ENCODE measurements around the gene TPRG1L.

Gene TPRG1L

DNA sequence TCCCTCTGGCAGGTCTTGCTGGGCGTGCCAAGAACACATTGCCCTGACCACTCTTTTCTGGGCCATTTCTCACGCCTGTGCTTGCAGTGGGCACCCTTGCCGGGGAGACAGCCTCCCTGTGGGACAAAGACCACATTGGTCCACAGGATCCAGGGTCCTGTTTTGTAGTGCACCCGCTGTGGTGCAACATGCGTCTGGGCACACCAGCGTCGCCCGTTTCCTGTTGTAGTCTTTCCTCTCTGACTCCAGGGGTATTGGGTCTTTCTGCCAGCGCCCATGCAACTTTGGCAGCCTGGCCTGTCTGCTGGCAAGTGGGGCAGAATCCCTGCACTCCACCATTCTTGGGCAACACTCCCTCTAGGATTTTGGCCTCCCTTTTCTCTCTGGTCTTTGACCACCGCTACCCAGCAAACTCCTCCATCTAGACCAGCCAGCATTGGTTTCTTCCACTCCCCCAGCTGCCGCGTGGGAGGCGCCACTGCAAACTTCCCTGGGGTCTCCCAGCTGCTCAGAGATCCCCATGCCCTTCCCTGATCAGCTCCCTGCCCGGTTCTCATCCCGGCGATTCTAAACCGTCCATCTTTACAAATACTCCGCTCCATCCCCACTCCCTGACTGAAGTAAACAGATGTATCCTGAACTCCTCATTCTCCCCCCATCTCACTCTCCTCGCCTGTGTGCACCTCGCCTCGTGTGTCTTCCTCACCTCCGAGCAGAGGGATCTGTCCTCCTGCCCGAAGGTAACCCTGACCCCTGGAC, 1.2 kb upstream of the TPRG1L start:
- Histone ChIP-seq H3K36me3 (ENCODE audit: low read depth) (peaks cover 25% of the 10 kb centered on the region), H3K27me3 (ENCODE audit: insufficient read depth, poor library complexity, severe bottlenecking) (no peaks in the 10 kb centered on the region), H3K27ac (ENCODE audit: poor library complexity, severe bottlenecking) (no peak overlapping the region), H3K9me3 (ENCODE audit: severe bottlenecking) (no peaks in the 10 kb centered on the region), H3K4me1 (ENCODE audit: insufficient read depth, poor library complexity, severe bottlenecking) (no peaks in the 10 kb centered on the region), H3K4me3 (ENCODE audit: severe bottlenecking) (peak overlapping the region; percentile 59)
- no peak; the same call in 2 of the 3 replicates for ATAC-seq (ENCODE audit: low read depth)
- DNase-seq (ENCODE audit: low spot score): no peak
- TF ChIP-seq, protein P1, sequence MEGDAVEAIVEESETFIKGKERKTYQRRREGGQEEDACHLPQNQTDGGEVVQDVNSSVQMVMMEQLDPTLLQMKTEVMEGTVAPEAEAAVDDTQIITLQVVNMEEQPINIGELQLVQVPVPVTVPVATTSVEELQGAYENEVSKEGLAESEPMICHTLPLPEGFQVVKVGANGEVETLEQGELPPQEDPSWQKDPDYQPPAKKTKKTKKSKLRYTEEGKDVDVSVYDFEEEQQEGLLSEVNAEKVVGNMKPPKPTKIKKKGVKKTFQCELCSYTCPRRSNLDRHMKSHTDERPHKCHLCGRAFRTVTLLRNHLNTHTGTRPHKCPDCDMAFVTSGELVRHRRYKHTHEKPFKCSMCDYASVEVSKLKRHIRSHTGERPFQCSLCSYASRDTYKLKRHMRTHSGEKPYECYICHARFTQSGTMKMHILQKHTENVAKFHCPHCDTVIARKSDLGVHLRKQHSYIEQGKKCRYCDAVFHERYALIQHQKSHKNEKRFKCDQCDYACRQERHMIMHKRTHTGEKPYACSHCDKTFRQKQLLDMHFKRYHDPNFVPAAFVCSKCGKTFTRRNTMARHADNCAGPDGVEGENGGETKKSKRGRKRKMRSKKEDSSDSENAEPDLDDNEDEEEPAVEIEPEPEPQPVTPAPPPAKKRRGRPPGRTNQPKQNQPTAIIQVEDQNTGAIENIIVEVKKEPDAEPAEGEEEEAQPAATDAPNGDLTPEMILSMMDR (IDR thresholded peaks at IDR 0.05; ENCODE audit: poor library complexity, severe bottlenecking): no peak

DNA sequence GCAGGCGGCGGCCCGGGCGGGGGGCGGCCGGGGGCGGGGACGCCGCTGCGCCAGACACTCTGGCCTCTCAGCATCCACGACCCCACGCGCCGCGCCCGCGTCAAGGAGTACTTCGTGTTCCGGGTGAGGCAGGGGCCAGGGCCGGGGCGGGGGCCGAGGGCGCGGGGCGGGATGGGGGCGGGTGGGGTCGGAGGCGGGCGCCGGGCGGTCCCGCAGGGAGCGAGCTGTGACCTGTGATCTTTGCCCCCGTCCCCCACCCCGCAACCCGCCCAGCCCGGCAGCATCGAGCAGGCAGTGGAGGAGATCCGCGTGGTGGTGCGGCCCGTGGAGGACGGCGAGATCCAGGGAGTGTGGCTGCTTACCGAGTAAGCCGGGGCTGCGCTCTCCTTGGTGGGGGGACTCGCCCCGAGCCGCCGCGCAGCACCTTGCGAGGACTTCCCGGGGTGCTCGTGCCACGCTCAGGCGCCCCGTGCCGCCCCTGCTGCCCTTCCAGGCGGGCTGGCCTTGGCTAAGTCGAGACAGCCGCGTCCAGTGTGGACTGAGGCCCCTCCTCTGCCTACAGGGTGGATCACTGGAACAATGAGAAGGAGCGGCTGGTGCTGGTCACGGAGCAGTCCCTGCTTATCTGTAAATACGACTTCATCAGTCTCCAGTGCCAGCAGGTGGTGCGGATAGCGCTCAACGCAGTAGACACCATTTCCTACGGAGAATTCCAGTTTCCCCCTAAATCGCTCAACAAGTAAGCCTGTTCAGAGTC, 514 bp downstream of the TPRG1L start:
- Histone ChIP-seq H3K36me3 (ENCODE audit: low read depth) (peaks cover 28% of the 10 kb centered on the region), H3K4me3 (ENCODE audit: severe bottlenecking) (peak overlapping the region; percentile 59), H3K4me1 (ENCODE audit: insufficient read depth, poor library complexity, severe bottlenecking) (no peaks in the 10 kb centered on the region), H3K27me3 (ENCODE audit: insufficient read depth, poor library complexity, severe bottlenecking) (no peaks in the 10 kb centered on the region), H3K27ac (ENCODE audit: poor library complexity, severe bottlenecking) (peak overlapping the region; percentile 23), H3K9me3 (ENCODE audit: severe bottlenecking) (no peaks in the 10 kb centered on the region)
- ATAC-seq (ENCODE audit: low read depth) (peak; percentile 32; the same call in 2 of the 3 replicates), DNase-seq (ENCODE audit: low spot score) (no peak)
- TF ChIP-seq, protein P1 (IDR thresholded peaks at IDR 0.05; ENCODE audit: poor library complexity, severe bottlenecking): peak; percentile 21

DNA sequence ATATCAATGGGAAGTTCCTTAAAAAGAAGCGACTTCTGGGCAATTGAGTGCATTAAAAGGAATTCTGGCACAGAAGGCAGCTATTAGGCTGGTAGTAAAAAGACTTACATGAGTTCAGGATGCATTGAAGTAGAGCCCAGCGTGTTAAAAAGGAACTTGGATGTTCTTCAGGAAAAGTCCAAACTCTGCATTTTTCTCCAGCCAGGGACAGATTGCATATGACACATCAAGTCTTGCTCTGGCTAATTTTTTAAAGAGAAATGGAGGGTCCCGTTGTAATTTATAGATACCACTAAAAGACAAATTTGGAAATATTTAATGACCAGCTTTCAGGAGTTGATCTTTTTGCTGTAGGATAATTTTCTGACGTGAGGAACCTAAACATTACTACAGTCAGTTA, 1.2 kb downstream of the TPRG1L start:
- Histone ChIP-seq H3K4me1 (ENCODE audit: insufficient read depth, poor library complexity, severe bottlenecking) (no peaks in the 10 kb centered on the region), H3K27me3 (ENCODE audit: insufficient read depth, poor library complexity, severe bottlenecking) (no peaks in the 10 kb centered on the region), H3K36me3 (ENCODE audit: low read depth) (peaks cover 28% of the 10 kb centered on the region), H3K4me3 (ENCODE audit: severe bottlenecking) (no peak overlapping the region), H3K27ac (ENCODE audit: poor library complexity, severe bottlenecking) (no peak overlapping the region), H3K9me3 (ENCODE audit: severe bottlenecking) (no peaks in the 10 kb centered on the region)
- TF ChIP-seq, protein P1 (IDR thresholded peaks at IDR 0.05; ENCODE audit: poor library complexity, severe bottlenecking): no peak
- no peak for DNase-seq (ENCODE audit: low spot score)
- ATAC-seq (ENCODE audit: low read depth): no peak

DNA sequence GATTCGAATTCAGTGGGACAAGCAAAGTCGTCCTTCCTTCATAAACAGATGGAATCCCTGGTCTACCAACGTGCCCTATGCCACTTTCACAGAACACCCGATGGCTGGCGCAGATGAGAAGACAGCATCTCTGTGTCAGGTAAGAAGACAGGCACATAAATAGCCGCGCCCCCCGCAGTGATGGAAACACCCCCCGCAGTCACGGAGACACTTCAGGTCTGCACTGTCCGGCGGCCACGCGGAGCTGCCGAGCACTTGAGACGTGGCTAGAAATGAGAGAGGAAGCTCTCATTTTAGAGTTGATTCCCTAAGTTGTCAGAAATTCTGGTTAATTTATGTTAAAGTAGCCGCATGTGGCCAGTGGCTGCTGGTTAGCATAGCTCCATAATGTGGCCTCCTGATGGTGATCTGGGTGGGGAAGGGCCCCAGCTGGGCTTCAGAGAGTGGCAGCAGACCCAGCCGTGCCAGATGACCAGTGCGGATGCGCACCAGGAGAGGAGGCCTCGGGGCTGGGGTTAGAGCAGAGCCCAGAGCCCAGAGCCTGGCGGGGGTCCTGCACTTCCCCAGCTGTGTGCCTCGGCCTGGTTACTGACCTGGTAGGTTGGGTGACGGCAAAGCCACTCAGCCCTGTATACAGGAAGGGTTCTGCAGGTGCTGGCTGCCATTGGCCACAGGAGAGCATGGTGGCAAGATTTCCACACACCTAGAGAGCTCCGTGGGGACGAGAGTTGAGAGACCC, 2.9 kb downstream of the TPRG1L start:
- Histone ChIP-seq H3K27me3 (ENCODE audit: insufficient read depth, poor library complexity, severe bottlenecking) (no peaks in the 10 kb centered on the region), H3K4me1 (ENCODE audit: insufficient read depth, poor library complexity, severe bottlenecking) (no peaks in the 10 kb centered on the region), H3K9me3 (ENCODE audit: severe bottlenecking) (no peaks in the 10 kb centered on the region), H3K4me3 (ENCODE audit: severe bottlenecking) (no peak overlapping the region), H3K36me3 (ENCODE audit: low read depth) (peaks cover 29% of the 10 kb centered on the region), H3K27ac (ENCODE audit: poor library complexity, severe bottlenecking) (no peak overlapping the region)
- ATAC-seq (ENCODE audit: low read depth) (no peak), DNase-seq (ENCODE audit: low spot score) (no peak)
- TF ChIP-seq, protein P1 (IDR thresholded peaks at IDR 0.05; ENCODE audit: poor library complexity, severe bottlenecking): no peak
